ENCODE measurements around the gene MASP2.
"Not testable (repeated sequence)": the region's sequence is repeated elsewhere in the genome, so short reads cannot be mapped to it uniquely, and the experiment has no call there.

Gene MASP2

GRCh38 chr1:11013160-11013531, 33.9 kb downstream of the MASP2 start:
- Mint-ChIP-seq H3K4me3 (peak overlapping the region; percentile 81), H3K9me3 (no peaks in the 10 kb centered on the region), H3K4me1 (peaks cover 41% of the 10 kb centered on the region), H3K36me3 (peaks cover 27% of the 10 kb centered on the region), H3K27ac (peak overlapping the region; percentile 96), H3K27me3 (no peaks in the 10 kb centered on the region)
- DNase-seq: no peak
- CTCF ChIA-PET: no interaction called here

GRCh38 chr1:11012260-11013159, 34.5 kb downstream of the MASP2 start, which contains the start of gene TARDBP:
TSS of gene TARDBP (plus strand) at chr1:11012654. CDS start at chr1:11013728, 1,074 bp downstream.
- peaks cover 25% of the 10 kb centered on the region for H3K36me3 Mint-ChIP-seq
- H3K4me3 Mint-ChIP-seq: peak within 1 kb of the TSS; percentile 81
- CTCF ChIA-PET: no interaction called here
- no peaks in the 10 kb centered on the region for H3K9me3 Mint-ChIP-seq
- H3K27me3 Mint-ChIP-seq: no peaks in the 10 kb centered on the region
- DNase-seq: peak; percentile 93
- peak within 1 kb of the TSS; percentile 96 for H3K27ac Mint-ChIP-seq
- peaks cover 41% of the 10 kb centered on the region for H3K4me1 Mint-ChIP-seq

- CTCF ChIA-PET: no interaction called here
- Mint-ChIP-seq H3K4me1 (no peaks in the 10 kb centered on the region), H3K27me3 (peaks cover 7% of the 10 kb centered on the region), H3K9me3 (peaks cover 8% of the 10 kb centered on the region), H3K27ac (no peak overlapping the region), H3K4me3 (no peak overlapping the region), H3K36me3 (no peaks in the 10 kb centered on the region)
- no peak for DNase-seq
Measured at GRCh38 chr1:11000526-11000925, 46.5 kb downstream of the MASP2 start.

- Mint-ChIP-seq H3K36me3 (no peaks in the 10 kb centered on the region), H3K4me1 (no peaks in the 10 kb centered on the region), H3K9me3 (peaks cover 8% of the 10 kb centered on the region), H3K27ac (no peak overlapping the region), H3K4me3 (no peak overlapping the region), H3K27me3 (peaks cover 14% of the 10 kb centered on the region)
- DNase-seq: no peak
- CTCF ChIA-PET: no interaction called here
Measured at GRCh38 chr1:10996100-10996499, 50.9 kb downstream of the MASP2 start.

GRCh38 chr1:10992864-10993263, 54.2 kb downstream of the MASP2 start:
- CTCF ChIA-PET: no interaction called here
- H3K36me3 Mint-ChIP-seq: no peaks in the 10 kb centered on the region
- no peaks in the 10 kb centered on the region for H3K4me1 Mint-ChIP-seq
- no peak overlapping the region for H3K27ac Mint-ChIP-seq
- no peaks in the 10 kb centered on the region for H3K9me3 Mint-ChIP-seq
- no peak for DNase-seq
- no peak overlapping the region for H3K4me3 Mint-ChIP-seq
- peaks cover 18% of the 10 kb centered on the region for H3K27me3 Mint-ChIP-seq

GRCh38 chr1:10992004-10992403, 55.0 kb downstream of the MASP2 start:
- CTCF ChIA-PET, H3K4me3 Mint-ChIP-seq, DNase-seq, H3K9me3 Mint-ChIP-seq, H3K27ac Mint-ChIP-seq, H3K4me1 Mint-ChIP-seq, H3K36me3 Mint-ChIP-seq: not testable (repeated sequence)
- H3K27me3 Mint-ChIP-seq: peaks cover 22% of the 10 kb centered on the region

- Mint-ChIP-seq H3K9me3 (no peaks in the 10 kb centered on the region), H3K36me3 (no peaks in the 10 kb centered on the region), H3K27me3 (peaks cover 32% of the 10 kb centered on the region), H3K27ac (no peak overlapping the region), H3K4me3 (no peak overlapping the region), H3K4me1 (no peaks in the 10 kb centered on the region)
- CTCF ChIA-PET: no interaction called here
- DNase-seq: no peak
Measured at GRCh38 chr1:10990828-10991227, 56.2 kb downstream of the MASP2 start.

GRCh38 chr1:10989920-10990516, 57.0 kb downstream of the MASP2 start:
- H3K9me3 Mint-ChIP-seq, H3K4me1 Mint-ChIP-seq, H3K36me3 Mint-ChIP-seq, DNase-seq, CTCF ChIA-PET, H3K27ac Mint-ChIP-seq, H3K4me3 Mint-ChIP-seq: not testable (repeated sequence)
- peaks cover 40% of the 10 kb centered on the region for H3K27me3 Mint-ChIP-seq

GRCh38 chr1:10989095-10989494, 57.9 kb downstream of the MASP2 start:
- no peaks in the 10 kb centered on the region for H3K36me3 Mint-ChIP-seq
- no peaks in the 10 kb centered on the region for H3K9me3 Mint-ChIP-seq
- no peaks in the 10 kb centered on the region for H3K4me1 Mint-ChIP-seq
- peaks cover 48% of the 10 kb centered on the region for H3K27me3 Mint-ChIP-seq
- no peak for DNase-seq
- CTCF ChIA-PET: interaction anchor here (0.5 kb wide), 1 partner anchor 53 kb away, joined by 5 read pairs; no protein-coding TSS in a partner anchor
- no peak overlapping the region for H3K27ac Mint-ChIP-seq
- H3K4me3 Mint-ChIP-seq: no peak overlapping the region

GRCh38 chr1:10987840-10988417, 59.1 kb downstream of the MASP2 start:
- H3K27ac Mint-ChIP-seq: peak overlapping the region; percentile 61
- no peak overlapping the region for H3K4me3 Mint-ChIP-seq
- peaks cover 59% of the 10 kb centered on the region for H3K27me3 Mint-ChIP-seq
- CTCF ChIA-PET: no interaction called here
- no peaks in the 10 kb centered on the region for H3K4me1 Mint-ChIP-seq
- DNase-seq: no peak
- no peaks in the 10 kb centered on the region for H3K9me3 Mint-ChIP-seq
- no peaks in the 10 kb centered on the region for H3K36me3 Mint-ChIP-seq

GRCh38 chr1:10986525-10986890, 60.5 kb downstream of the MASP2 start:
- no peaks in the 10 kb centered on the region for H3K9me3 Mint-ChIP-seq
- no peaks in the 10 kb centered on the region for H3K4me1 Mint-ChIP-seq
- DNase-seq: no peak
- H3K27ac Mint-ChIP-seq: no peak overlapping the region
- H3K36me3 Mint-ChIP-seq: no peaks in the 10 kb centered on the region
- CTCF ChIA-PET: no interaction called here
- H3K27me3 Mint-ChIP-seq: peaks cover 65% of the 10 kb centered on the region
- no peak overlapping the region for H3K4me3 Mint-ChIP-seq

- H3K4me3 Mint-ChIP-seq: no peak overlapping the region
- H3K4me1 Mint-ChIP-seq: no peaks in the 10 kb centered on the region
- H3K9me3 Mint-ChIP-seq: no peaks in the 10 kb centered on the region
- no peak for DNase-seq
- no peak overlapping the region for H3K27ac Mint-ChIP-seq
- H3K27me3 Mint-ChIP-seq: peaks cover 84% of the 10 kb centered on the region
- CTCF ChIA-PET: interaction anchor here (1.3 kb wide), 1 partner anchor 57 kb away, joined by 3 read pairs; no protein-coding TSS in a partner anchor
- H3K36me3 Mint-ChIP-seq: no peaks in the 10 kb centered on the region
Measured at GRCh38 chr1:10980841-10981727, 66.0 kb downstream of the MASP2 start.

- Mint-ChIP-seq H3K4me1 (no peaks in the 10 kb centered on the region), H3K36me3 (no peaks in the 10 kb centered on the region), H3K4me3 (no peak overlapping the region), H3K27me3 (peaks cover 78% of the 10 kb centered on the region), H3K9me3 (no peaks in the 10 kb centered on the region), H3K27ac (no peak overlapping the region)
- CTCF ChIA-PET: interaction anchor here (1.3 kb wide), 1 partner anchor 58 kb away, joined by 3 read pairs; no protein-coding TSS in a partner anchor
- no peak for DNase-seq
Measured at GRCh38 chr1:10980094-10980577, 66.9 kb downstream of the MASP2 start.

GRCh38 chr1:10979483-10979920, 67.5 kb downstream of the MASP2 start:
- H3K27me3 Mint-ChIP-seq: peaks cover 74% of the 10 kb centered on the region
- no peaks in the 10 kb centered on the region for H3K9me3 Mint-ChIP-seq
- no peak overlapping the region for H3K4me3 Mint-ChIP-seq
- no peak overlapping the region for H3K27ac Mint-ChIP-seq
- DNase-seq: no peak
- CTCF ChIA-PET: no interaction called here
- H3K36me3 Mint-ChIP-seq: no peaks in the 10 kb centered on the region
- H3K4me1 Mint-ChIP-seq: no peaks in the 10 kb centered on the region
